ENCODE data around the gene SMIM44.
"Not testable (repeated sequence)": the region's sequence is repeated elsewhere in the genome, so short reads cannot be mapped to it uniquely, and the experiment has no call there.

SMIM44 gene

DNA sequence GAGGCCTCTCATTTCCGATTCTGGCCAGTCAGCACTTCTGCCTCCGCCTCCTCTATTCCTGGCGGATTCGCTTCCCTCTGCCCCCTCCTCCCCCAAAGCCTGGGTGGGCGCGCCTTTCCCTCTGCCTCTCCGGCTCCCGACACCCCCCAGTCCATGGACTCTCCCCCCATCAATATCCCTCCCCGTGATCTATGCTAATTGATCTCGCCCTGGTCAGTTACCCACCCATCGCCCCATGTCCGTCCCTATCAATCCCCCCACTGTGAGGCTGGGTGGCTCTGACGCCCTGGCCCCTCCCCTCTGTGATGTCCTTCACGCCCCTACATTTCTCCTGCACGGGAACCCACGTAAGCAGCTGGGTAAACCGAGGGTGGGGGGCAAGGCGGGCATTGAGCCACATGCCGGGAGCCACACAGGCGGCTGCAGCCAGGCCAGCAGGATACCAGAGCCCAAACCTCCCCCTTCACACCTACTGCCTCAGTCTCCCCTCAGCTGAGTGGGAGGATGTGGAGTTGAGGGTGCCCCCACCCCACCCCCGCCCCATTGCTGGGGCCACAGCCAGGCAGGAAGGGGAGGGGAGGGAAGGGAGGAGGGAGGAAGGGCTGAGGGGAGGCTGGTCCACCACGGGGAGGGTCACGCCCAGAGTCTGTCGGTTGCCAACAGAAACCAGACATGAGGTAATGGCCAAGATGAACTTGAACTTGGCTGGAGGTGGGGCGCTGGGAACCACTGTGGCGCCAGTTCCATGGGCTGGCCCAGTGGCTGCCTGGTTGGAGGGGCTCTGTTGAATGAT lies 24.0 kb downstream of the SMIM44 start:
- DNase-seq (ENCODE audit: low read depth in 2 of 2, low spot score in 1 of 2) = no peak

DNA sequence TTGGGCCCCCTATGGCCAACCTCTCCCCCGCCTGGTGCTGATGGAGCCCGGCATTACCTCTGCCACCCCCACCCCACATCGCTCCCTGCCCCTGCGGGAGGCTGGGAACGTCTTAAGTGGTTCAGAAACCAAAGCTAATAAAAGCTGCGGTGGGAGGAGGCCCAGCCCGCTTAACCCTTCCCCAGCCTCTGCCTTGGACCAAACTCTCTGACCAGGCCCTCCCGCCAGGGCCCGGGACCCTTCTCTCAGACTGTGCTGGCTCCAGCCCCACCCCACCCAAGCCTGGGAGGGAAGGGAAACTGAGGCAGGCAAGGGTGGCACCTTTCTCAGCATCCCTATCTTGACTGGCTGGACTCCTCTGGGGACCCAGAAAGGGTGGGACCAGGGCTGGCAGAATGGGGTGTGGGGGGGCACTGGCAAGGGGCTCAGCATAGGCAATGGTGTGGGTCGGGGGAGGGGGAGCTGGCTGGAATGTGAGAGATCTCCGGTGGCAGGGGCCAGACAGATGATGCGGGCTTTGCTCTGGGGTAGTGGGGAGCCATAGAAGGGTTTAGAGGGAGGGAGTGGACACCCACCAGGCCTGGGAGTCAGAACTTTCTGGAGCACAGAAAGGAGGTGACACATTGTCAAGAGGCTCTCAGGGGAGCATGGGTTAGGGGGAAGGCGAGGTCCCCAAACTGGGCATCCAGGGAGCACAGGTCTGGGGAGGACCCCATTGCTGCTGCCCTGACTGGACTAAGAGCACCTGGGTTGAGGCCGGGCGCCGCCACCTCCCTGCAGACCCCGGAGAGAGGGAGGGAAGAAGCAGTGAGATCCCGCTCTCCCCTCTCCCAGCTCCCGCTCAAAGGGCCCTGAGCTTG lies 24.8 kb downstream of the SMIM44 start:
- no peak for DNase-seq (ENCODE audit: low read depth in 2 of 2, low spot score in 1 of 2)

DNA sequence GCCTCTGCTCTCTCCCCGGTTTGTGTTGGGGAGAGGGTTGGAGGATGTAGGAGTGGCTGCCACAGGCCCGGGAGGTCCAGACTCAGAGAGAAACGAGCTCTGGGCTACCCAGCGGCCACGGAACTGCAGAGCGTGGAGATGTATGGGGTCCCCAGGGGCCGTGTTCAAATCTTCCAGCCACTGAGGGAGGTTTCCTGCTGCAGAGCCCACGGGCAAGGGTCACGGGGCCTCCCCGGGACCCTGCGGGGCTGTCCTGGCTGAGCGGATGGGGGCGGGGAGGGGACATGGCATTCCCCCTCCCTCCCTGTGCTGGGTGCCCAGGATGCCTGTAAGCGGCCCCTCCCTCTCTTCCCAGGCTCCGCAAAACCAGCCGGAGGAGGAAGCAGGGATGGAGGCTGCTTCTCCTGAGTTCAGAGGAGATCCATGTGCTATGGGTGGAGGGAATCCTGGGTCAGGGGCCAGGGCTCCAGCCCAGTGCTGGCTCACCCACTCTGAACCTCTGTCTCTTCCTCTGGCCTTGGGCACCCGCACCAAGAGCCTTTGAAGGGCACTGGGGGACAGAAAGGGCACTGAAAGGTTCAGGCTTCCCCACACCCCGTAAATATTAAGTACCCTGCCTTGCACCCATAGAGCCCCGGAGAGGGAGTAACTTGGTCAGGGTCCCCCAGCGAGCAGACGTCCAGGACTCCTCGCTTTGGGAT lies 25.6 kb downstream of the SMIM44 start:
- no peak for DNase-seq (ENCODE audit: low read depth in 2 of 2, low spot score in 1 of 2)

DNA sequence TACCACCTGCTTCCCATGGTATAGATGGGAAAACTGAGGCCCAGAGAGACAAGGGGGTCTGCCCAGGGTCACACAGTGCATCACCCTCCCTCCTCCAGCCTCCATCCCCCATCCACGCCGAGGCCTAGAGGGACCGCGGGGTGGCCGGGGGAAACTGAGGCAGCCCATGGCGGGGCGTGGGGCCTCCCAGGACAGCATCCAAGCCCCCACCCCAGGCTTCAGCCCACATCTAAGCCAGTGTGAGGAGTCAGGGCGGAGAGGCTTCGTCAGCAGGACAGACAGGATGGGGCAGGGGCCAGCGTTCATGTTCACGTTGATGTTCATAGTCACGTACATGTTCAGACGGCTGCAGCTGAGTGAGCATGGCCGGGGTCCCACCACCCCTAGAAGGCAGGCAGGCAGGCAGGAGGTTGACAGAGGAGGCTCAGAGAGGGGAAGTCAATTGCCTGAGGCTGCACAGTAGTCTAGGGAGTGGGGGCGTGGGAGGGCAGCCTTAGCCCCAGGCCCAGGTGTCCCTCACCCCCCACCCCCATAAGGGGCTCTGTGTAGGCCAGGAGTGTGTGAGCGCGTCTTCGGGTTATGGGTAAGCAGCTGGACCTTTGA lies 26.2 kb downstream of the SMIM44 start:
- DNase-seq (ENCODE audit: low read depth in 2 of 2, low spot score in 1 of 2) = no peak

DNA sequence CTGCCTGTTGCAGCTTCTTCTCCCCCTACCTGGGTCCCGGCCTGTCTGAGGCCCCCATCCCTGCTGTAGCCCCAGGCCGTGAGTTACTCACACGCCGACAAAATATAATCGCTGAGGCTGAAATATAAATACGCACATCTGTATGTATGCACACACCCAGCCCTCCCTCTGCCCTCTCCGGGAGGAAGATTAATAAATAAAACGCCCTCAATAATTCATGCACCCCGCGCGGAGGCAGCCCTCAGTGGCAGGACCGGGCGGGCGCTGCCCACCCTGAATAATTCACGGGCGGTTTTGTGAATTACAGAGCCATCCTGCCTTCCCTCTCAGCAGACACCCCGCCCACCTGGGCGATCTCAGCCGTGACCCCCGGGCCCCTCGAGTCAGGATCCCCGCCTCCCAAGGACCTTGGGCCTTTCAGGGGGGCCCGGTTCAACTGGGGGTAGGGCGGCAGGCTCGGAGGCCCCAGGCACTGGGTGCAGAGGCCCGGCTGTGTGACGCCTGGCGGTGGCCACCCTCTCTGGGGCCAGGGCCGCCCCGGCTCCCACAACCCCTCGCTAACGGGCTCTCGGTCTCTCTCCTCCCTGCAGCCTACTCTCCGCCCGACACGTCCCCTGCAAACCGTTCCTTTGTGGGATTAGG lies 27.2 kb downstream of the SMIM44 start:
- DNase-seq (ENCODE audit: low read depth in 2 of 2, low spot score in 1 of 2) = no peak

DNA sequence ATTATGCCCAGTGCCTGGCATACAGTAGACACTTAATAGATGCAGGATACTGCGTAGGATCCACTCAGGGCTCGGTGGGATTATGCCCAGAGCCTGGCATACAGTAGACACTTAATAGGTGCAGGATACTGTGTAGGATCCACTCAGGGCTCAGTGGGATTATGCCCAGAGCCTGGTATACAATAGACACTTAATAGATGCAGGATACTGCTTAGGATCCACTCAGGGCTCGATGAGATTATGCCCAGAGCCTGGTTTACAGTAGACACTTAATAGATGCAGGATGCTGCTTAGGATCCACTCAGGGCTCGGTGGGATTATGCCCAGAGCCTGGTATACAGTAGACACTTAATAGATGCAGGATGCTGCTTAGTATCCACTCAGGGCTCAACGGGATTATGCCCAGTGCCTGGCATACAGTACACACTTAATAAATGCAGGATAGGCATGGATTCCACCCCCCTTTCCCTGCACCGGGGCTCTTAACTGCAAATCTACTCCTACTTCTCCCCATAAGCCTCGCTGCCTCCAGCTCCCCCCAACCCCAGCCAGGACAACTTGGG lies 27.8 kb downstream of the SMIM44 start:
- no peak for DNase-seq (ENCODE audit: low read depth in 2 of 2, low spot score in 1 of 2)

DNA sequence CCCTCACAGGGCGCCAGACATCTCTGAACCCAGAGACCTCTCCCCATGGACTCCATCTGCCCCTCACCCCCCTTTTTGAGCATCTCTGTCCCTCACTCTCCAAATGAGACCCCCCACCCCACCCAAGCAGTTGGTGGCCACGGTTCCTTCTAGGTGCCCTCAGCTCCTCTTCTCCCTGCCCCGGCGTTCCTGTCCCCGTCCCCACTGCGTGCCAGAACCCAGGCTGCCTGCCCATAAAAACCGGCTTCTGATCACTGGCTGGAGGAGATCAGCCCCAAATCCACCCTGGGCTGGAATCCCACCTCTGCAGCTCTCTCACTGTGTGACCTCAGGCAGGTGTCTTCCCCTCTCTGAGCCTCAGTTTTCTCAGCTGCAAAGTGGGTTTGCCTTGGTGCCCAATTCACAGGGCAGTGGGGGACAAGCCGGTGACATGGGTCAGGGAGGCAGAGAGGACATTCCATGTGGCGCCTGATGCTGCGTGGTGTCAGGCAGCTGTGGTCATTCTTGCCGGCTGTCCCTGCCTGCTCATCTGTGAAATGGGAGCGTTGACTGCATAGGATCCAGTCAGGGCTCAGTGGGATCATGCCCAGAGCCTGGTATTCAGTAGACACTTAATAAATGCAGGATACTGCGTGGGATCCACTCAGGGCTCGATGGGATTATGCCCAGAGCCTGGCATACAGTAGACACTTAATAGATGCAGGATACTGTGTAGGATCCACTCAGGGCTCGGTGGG lies 28.4 kb downstream of the SMIM44 start:
- DNase-seq (ENCODE audit: low read depth in 2 of 2, low spot score in 1 of 2) = no peak

DNA sequence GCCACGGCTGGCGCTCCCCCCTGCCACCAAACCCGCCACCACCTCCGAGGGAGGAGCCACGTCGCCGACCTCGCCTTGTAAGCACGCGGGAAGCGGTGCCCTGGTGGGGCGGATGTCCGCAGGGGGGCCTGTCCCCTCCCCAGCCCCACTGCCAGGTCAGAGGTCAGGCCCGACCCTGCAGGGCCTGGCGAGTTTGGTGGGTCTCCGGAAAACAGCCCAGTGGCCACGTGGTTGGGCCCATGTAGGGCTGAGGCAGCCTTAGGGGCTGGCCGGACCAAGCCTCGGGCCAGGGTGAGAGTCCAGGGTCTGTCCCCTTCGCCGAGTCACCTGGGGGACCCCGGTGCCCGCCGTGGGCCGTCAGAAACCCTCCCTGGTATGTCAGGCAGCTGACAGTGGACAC lies 29.4 kb downstream of the SMIM44 start:
- DNase-seq (ENCODE audit: low read depth in 2 of 2, low spot score in 1 of 2) = no peak

DNA sequence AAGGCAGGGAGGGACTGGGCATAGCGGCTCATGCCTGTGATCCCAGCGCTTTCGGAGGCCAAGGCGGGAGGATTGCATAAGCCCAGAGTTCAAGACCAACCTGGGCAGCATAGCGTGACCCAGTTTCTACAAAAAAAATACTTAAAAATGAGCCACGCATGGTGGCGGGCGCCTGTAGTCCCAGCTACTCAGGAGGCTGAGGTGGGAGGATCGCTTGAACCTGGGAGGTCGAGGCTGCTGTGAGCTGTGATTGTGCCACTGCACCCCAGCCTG lies 30.4 kb downstream of the SMIM44 start:
- DNase-seq (ENCODE audit: low read depth in 2 of 2, low spot score in 1 of 2) = not testable (repeated sequence)

DNA sequence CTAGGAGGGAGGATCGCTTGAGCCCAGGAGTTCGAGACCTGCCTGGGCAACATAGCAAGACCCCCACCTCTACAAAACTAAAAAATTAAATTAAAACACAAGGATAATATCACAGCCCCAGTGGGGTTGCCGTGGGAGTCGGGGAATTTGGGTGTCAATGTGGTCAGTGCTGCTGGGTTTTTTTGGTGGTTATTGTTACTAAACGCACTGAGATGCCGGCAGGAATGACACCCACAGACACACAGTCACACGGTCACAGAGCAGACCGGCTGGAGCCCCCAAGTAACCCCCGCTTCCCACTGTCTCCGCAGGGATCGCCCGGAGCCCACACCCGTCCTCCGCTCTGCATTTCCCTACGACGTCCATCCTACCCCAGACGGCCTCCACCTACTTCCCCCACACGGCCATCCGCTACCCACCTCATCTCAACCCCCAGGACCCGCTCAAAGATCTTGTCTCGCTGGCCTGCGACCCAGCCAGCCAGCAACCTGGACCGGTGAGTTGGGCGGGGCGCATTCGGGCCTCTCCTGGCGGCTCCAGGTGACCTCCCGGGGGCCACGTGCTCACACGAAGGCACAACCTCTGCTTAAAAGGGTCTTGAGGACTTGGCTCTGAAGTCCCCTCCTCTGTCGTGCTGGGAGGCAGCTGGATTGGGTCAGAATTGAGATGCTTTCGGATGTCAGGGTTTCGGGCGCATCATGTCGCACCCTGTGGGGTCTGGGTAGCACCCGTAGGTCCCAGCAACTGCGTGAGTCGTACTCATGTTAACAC lies 30.9 kb downstream of the SMIM44 start:
- DNase-seq (ENCODE audit: low read depth in 2 of 2, low spot score in 1 of 2) = no peak

DNA sequence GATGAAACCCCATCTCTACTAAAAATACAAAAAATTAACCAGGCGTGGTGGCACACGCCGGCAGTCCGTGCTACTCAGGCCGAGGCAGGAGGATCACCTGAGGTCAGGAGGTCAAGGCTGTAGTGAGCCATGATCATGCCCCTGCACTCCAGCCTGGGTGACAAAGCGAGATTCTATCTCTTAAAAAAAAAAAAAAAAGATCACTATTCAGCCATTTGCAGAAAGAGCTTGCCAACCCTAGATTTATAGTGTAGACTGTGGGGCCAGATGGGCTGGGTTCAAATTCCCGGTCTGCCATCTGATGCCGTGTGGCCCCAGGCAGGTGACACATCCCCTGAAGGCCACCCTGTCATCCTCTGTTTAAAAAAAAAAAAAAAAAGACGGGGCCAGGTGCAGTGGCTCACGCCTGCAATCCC lies 31.8 kb downstream of the SMIM44 start:
- DNase-seq (ENCODE audit: low read depth in 2 of 2, low spot score in 1 of 2) = no peak

DNA sequence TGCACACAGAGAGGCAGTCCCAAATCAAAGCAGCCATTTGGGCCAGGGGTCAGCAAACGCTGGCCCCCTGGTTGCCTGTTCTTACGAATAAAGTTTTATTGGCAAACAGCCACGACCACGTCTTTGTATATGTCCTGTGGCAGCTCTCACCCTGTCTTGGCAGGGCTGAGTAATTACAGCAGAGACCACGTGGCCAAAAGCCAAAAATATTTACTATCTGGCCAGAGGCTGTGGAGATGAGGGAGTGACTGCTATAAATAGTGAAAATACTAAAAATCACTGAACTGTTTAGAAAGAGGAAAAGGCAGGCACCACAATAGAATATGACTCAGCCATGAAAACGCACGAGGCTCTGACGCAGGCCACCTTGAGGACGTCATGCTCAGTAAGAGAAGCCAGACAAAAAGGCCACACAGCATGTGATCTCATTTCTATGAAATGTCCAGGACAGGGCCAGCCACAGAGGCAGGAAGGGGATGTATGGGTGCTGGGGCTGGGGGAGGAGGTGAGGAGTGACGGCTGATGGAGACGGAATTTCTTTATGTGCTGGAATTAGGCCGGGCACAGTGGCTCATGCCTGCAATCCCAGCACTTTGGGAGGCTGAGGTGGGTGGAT lies 32.3 kb downstream of the SMIM44 start:
- no peak for DNase-seq (ENCODE audit: low read depth in 2 of 2, low spot score in 1 of 2)

DNA sequence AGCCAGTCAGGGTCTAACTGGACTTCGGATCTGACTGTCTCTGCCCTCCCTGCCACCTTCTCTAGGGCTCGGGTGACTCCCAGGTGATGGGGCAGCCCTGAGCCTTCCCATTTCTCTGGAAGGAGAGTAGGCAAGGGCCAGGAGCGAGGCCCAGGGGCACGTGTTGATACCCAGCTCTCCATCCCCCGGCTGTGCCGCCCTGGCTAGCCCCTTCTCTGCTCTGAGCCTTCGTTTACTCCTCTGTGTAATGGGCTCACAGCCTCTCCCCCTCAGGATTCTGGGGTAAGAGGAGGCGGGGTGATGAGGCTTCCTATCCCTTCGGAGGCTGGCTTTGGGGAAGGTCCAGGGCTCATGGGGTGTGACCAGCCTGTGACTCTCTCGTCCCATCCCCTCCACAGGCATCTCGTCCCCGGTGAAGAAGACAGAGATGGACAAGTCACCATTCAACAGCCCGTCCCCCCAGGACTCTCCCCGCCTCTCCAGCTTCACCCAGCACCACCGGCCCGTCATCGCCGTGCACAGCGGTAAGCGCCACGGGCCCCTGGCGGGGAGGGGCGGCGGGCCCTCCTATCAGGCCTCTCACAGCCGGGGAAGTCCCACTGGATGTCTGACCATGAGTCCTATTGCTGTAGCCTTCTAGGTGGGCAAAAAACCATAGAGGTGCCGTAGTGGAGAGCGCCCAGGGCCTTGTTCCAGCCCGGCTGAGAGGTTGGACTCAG lies 34.5 kb downstream of the SMIM44 start:
- DNase-seq (ENCODE audit: low read depth in 2 of 2, low spot score in 1 of 2) = no peak

DNA sequence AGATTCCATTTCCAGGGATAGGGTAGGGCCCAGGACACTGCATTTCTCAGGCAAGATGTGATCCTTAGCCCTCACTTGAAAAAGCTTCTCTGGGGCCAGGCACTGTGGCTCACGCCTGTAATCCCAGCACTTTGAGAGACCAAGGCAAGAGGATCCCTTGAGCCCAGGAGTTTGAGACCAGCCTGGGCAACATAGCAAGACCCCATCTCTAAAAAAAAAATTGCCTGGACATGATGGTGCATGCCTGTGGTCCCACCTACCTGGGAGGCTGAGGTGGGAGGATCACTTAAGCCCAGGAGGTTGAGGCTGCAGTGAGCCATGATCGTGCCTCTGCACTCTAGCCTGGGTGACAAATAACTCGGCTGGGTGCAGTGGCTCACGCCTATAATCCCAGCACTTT lies 36.6 kb downstream of the SMIM44 start:
- not testable (repeated sequence) for DNase-seq (ENCODE audit: low read depth in 2 of 2, low spot score in 1 of 2)

DNA sequence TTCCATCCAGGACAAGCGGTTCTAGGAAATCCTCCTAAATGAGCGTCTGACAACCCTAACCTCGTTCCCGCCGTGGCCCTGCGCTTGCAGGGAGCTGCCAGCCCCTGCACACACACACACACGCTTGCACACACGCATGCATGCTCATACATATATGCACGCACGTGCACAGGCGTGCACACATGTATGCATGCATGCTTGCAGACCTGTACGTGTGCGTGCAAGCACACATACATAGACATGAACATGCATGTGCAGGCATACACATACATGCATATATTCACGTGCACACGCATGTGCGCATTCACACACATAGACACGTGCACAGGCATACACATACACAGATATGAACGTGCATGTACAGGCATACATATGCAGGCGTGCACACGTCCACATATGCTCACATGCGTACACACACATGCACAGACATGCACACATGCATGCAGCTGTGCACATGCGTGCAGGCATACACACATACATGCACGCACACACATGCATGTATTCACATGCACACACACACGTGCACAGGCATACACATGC lies 38.5 kb downstream of the SMIM44 start:
- no peak for DNase-seq (ENCODE audit: low read depth in 2 of 2, low spot score in 1 of 2)

DNA sequence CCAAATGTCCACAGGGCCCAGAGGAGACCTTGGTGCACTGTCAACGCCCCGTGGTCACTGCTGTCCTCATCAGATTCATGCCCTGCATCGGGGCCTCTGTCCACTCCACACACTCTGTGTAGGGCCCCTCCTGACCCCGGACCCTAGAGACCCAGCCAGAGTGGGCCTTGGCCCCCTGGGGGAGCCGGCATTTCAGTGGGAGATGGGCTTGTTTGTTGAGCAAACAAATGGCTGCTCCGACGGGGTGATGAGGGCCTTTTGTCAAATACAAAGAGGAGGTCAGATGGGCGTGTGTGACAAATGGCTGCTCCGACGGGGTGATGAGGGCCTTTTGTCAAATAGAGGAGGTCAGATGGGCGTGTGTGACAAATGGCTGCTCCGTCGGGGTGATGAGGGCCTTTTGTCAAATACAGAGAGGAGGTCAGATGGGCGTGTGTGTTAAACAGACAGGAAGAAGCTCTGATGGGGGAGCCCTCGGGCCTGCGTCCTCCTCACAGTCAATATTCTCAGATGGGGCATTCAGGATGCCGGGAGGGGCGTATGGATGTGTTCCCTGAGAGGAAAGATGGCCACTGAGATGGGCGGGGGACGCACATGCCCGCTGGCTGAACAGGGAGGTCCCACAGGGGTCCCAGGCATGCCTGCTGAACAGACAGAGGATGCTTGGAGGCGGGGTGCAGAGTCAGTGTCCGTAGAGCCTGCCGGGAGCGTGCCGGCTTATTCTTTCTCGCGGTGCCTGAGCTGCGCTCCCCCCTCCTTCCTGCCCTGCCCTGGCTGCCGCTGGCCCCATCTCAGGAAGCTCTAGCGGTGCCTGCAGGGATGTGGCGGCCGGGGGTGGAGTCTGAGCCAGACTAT lies 39.2 kb downstream of the SMIM44 start:
- no peak for DNase-seq (ENCODE audit: low read depth in 2 of 2, low spot score in 1 of 2)

DNA sequence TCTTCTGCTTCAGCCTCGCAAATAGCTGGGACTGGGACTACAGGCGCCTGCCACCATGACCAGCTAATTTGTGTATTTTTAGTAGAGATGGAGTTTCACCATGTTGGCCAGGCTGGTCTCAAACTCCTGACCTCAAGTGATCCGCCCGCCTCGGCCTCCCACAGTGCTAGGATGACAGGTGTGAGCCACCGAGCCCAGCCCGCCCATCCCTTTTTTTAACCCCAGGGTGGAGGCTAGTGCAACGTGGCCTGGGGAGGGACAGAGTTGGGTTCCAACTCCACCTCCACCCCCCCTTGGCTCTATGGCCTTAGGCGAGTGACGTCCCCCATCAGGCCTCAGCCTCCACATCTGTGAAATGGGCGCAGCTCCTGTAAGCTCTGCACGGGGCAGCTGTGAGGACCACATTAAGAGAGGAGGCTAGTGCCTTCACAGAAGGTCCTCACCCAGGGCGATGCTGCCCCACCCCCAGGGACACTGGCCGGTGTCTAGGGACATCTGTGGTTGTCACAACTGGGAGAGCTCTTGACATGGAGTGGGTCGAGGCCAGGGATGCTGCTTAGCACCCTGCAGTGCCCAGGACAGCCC lies 40.7 kb downstream of the SMIM44 start:
- no peak for DNase-seq (ENCODE audit: low read depth in 2 of 2, low spot score in 1 of 2)
